ENCODE measurements around the gene TEX53. TPM values are rescaled to one million over a fixed set of nuclear protein-coding genes. Genes with fewer than 3 reads are reported as not detected.

Gene TEX53
- total and polyA plus RNA-seq, 8 donors = not detected

DNA sequence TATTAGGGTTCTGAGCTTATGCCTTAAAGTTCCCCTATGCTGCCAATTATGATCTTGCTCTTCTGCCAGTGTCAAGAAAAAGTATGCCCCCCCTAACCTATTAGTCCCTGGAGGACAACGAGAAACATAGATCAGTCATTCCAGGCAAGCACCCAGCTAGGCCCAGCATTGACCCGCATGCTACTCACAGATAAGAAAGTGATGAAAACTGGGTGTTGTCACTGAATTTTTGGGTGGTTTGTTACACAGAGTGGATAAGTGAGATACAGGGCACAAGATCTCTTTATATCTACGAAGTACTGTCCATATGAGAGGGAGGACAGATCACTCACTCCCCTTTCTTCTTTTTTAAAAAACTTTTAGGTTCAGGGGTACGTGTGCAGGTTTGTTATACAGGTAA is 30.8 kb upstream of the TEX53 start:
- ATAC-seq (no peak), DNase-seq (no peak)
- Histone ChIP-seq H3K4me1 (no peaks in the 10 kb centered on the region), H3K27me3 (no peaks in the 10 kb centered on the region), H3K27ac (no peak overlapping the region), H3K9me3 (no peaks in the 10 kb centered on the region), H3K36me3 (no peaks in the 10 kb centered on the region), H3K4me3 (no peak overlapping the region)
- TF ChIP-seq, protein P1, sequence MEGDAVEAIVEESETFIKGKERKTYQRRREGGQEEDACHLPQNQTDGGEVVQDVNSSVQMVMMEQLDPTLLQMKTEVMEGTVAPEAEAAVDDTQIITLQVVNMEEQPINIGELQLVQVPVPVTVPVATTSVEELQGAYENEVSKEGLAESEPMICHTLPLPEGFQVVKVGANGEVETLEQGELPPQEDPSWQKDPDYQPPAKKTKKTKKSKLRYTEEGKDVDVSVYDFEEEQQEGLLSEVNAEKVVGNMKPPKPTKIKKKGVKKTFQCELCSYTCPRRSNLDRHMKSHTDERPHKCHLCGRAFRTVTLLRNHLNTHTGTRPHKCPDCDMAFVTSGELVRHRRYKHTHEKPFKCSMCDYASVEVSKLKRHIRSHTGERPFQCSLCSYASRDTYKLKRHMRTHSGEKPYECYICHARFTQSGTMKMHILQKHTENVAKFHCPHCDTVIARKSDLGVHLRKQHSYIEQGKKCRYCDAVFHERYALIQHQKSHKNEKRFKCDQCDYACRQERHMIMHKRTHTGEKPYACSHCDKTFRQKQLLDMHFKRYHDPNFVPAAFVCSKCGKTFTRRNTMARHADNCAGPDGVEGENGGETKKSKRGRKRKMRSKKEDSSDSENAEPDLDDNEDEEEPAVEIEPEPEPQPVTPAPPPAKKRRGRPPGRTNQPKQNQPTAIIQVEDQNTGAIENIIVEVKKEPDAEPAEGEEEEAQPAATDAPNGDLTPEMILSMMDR (IDR thresholded peaks at IDR 0.05) = no peak
- intact Hi-C loops (cut with DNase I) = loop anchor here in 1 of 2 donors (10.0 kb wide), 2 partner anchors 226 to 326 kb away; no protein-coding TSS in a partner anchor

DNA sequence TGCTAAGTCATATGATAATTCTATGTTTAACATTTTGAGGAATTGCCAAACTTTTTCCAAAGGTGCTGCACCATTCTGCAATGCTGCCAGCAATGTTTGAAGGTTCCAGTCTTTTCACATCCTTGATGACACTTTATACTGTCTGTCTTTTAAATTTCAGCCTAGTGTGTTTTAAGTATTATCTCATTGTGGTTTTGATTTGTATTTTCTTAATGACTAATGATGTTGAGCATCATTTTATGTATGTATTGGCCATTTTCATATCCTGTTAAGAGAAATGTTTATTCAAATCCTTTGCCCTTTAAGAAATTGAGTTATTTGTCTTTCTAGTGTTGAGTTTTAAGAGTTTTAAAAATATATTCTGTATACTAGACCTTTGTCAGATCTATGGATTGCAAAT is 29.4 kb upstream of the TEX53 start:
- ATAC-seq (no peak), DNase-seq (no peak)
- H3K27me3 ChIP-seq = no peaks in the 10 kb centered on the region
- no peaks in the 10 kb centered on the region for H3K36me3 ChIP-seq
- H3K4me3 ChIP-seq = no peak overlapping the region
- no peaks in the 10 kb centered on the region for H3K9me3 ChIP-seq
- H3K27ac ChIP-seq = no peak overlapping the region
- intact Hi-C loops (cut with DNase I) = loop anchor here in 1 of 2 donors (10.0 kb wide), 2 partner anchors 228 to 328 kb away; no protein-coding TSS in a partner anchor
- H3K4me1 ChIP-seq = no peaks in the 10 kb centered on the region
- TF ChIP-seq, protein P1 (IDR thresholded peaks at IDR 0.05) = no peak

DNA sequence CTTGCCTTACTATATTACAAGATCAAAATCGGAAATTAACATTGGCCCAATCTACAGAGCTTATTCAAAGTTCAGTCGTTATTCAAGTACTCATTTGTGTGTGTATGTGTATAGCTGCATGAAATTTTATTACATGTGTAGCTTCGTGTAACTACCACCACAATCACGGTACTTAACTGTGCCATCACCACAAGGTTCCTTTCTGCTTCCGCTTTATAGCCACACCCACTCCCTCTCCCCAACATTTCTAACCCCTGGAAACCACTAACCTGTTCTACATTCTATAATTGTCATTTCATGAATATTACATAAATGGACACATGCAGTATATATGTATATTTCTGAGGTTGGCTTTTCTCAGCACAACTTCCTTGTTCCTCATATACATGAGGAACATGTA is 28.3 kb upstream of the TEX53 start:
- no peaks in the 10 kb centered on the region for H3K9me3 ChIP-seq
- DNase-seq (no peak), ATAC-seq (no peak)
- no peaks in the 10 kb centered on the region for H3K27me3 ChIP-seq
- H3K4me1 ChIP-seq = no peaks in the 10 kb centered on the region
- intact Hi-C loops (cut with DNase I) = loop anchor here in 1 of 2 donors (10.0 kb wide), 2 partner anchors 229 to 329 kb away; no protein-coding TSS in a partner anchor
- H3K4me3 ChIP-seq = no peak overlapping the region
- H3K27ac ChIP-seq = no peak overlapping the region
- TF ChIP-seq, protein P1 (IDR thresholded peaks at IDR 0.05) = no peak
- H3K36me3 ChIP-seq = no peaks in the 10 kb centered on the region

- H3K36me3 ChIP-seq = no peaks in the 10 kb centered on the region
- no peak overlapping the region for H3K4me3 ChIP-seq
- intact Hi-C loops (cut with DNase I) = loop anchor here in 1 of 2 donors (10.0 kb wide), 2 partner anchors 231 to 331 kb away; no protein-coding TSS in a partner anchor
- ATAC-seq (no peak), DNase-seq (no peak)
- H3K27me3 ChIP-seq = no peaks in the 10 kb centered on the region
- TF ChIP-seq, protein P1 (IDR thresholded peaks at IDR 0.05) = no peak
- no peaks in the 10 kb centered on the region for H3K4me1 ChIP-seq
- no peak overlapping the region for H3K27ac ChIP-seq
- H3K9me3 ChIP-seq = no peaks in the 10 kb centered on the region
Observed at GRCh38 chr9:114684036-114684435, 26.4 kb upstream of the TEX53 start.

- no peak for ATAC-seq
Observed at GRCh38 chr9:114682846-114683245, 25.2 kb upstream of the TEX53 start.

More at GRCh38 chr9:114682846-114683245, 25.2 kb upstream of the TEX53 start:
- intact Hi-C loops (cut with DNase I) = loop anchor here in 1 of 2 donors (10.0 kb wide), 2 partner anchors 232 to 332 kb away; no protein-coding TSS in a partner anchor
- H3K36me3 ChIP-seq = no peaks in the 10 kb centered on the region
- TF ChIP-seq, protein P1 (IDR thresholded peaks at IDR 0.05) = no peak
- no peaks in the 10 kb centered on the region for H3K4me1 ChIP-seq
- H3K27me3 ChIP-seq = no peaks in the 10 kb centered on the region
- H3K4me3 ChIP-seq = no peak overlapping the region
- no peak for DNase-seq
- no peak overlapping the region for H3K27ac ChIP-seq
- H3K9me3 ChIP-seq = no peaks in the 10 kb centered on the region

Measured in left lung (tissue), 10 donors.